K562 (cell line): ENCODE data around the gene LYSMD1. TPM values are rescaled to one million over a fixed set of nuclear protein-coding genes. Genes with fewer than 3 reads are reported as not detected.

Source experiments
- ATAC-seq: fragments of 200-7000 bp; cut with Tn5 transposase; 3 replicates; pipeline ENCODE4 v1.9.1; 2020; ENCODE audit warnings: moderate library complexity
- BruUV-seq: library from RNA; stranded (reverse); fragments of 400-500 nt; replicated peaks from 2 replicates; lab custom pipeline; 2021; lab: Mats Ljungman, UMichigan
- CTCF ChIA-PET: fragments of 300-600 bp; formaldehyde crosslinking; extraction: SDS; loops from one replicate; lab custom pipeline; 2021; ENCODE audit warnings: low intra/inter-chr PET ratio; lab: Yijun Ruan, JAX
- POLR2A ChIA-PET: fragments of 300-600, 350-650 bp; sonication (Branson Sonifier 250); formaldehyde crosslinking; extraction: SDS; loops from one replicate; lab custom pipeline; 2021; ENCODE audit warnings: antibody characterized with exemption, inconsistent platforms; lab: Yijun Ruan, JAX
- DNase-seq, 4 experiments: peaks; one replicate each; pipeline versions ENCODE4 v3.0.0 to v3.0.0-alpha.2; 2011 to 2018; ENCODE audit warnings: low spot score in 3 of 4, mixed read lengths in 3 of 4; ENCODE audit errors: extremely low read depth in 1 of 4
- FAIRE-seq: peaks from 2 replicates; lab custom pipeline; 2011; peaks lifted over from hg19 to GRCh38; lab: Jason Lieb, UNC
- H2AFZ ChIP-seq: 2 replicates; pipeline ENCODE4 v1.6.0; 2011; ENCODE audit warnings: low read depth, low read length, control low read depth, inconsistent platforms
- H3K27ac ChIP-seq: fragments of 200-600 bp; 3 replicates; pipeline ENCODE4 v1.8.0; 2011; ENCODE audit warnings: low read depth, mild to moderate bottlenecking, control low read depth, inconsistent platforms, low read length, moderate library complexity, mixed read lengths; ENCODE audit errors: extremely low read depth
- H3K27me3 ChIP-seq, 2 experiments: fragments of 300-600 bp in 1 of 2; 2 replicates in 1 of 2; 3 replicates in 1 of 2; pipeline versions ENCODE4 v1.6.0 to v1.8.0; 2011; ENCODE audit warnings: inconsistent platforms in 2 of 2, low read length in 2 of 2, mild to moderate bottlenecking in 1 of 2, mixed read lengths in 1 of 2, moderate library complexity in 1 of 2; ENCODE audit not compliant: control insufficient read depth in 2 of 2, insufficient read depth in 2 of 2
- H3K36me3 ChIP-seq: fragments of 300-600 bp; 3 replicates; pipeline ENCODE4 v1.8.0; 2011; ENCODE audit warnings: mild to moderate bottlenecking, low read length, inconsistent platforms; ENCODE audit not compliant: control insufficient read depth, insufficient read depth
- H3K4me1 ChIP-seq, 2 experiments: fragments of 200-600 bp in 1 of 2; replicated peaks in 1 of 2; 2 replicates in 1 of 2; 3 replicates in 1 of 2; pipeline versions ENCODE4 v1.5.1 to v1.8.0; 2011; ENCODE audit warnings: inconsistent platforms in 2 of 2, low read length in 2 of 2, mild to moderate bottlenecking in 1 of 2, mixed read lengths in 1 of 2, moderate library complexity in 1 of 2; ENCODE audit not compliant: control insufficient read depth in 2 of 2, insufficient read depth in 2 of 2
- H3K4me2 ChIP-seq: 2 replicates; pipeline ENCODE4 v1.6.1; 2011; ENCODE audit warnings: low read length, control low read depth, inconsistent platforms, mixed read lengths; ENCODE audit not compliant: insufficient read depth
- H3K4me3 ChIP-seq: fragments of 200-600 bp; sonication (generic), shearing (Covaris generic); 2 replicates; pipeline ENCODE4 v1.5.1; 2016; ENCODE audit warnings: control low read depth, inconsistent platforms
- H3K79me2 ChIP-seq: fragments of 200-600 bp; 3 replicates; pipeline ENCODE4 v1.8.0; 2011; ENCODE audit warnings: low read length, inconsistent platforms; ENCODE audit not compliant: control insufficient read depth, insufficient read depth
- H3K9ac ChIP-seq, 2 experiments: 2 replicates each; pipeline versions ENCODE4 v1.6.0 to v1.6.1; 2011; ENCODE audit warnings: low read depth in 2 of 2, low read length in 2 of 2, control low read depth in 1 of 2, inconsistent platforms in 1 of 2, mild to moderate bottlenecking in 1 of 2, mixed read lengths in 1 of 2; ENCODE audit not compliant: insufficient read depth in 1 of 2
- H3K9me1 ChIP-seq: one replicate; pipeline ENCODE4 v1.6.0; 2011; ENCODE audit warnings: inconsistent platforms, mild to moderate bottlenecking, low read length, moderate library complexity; ENCODE audit not compliant: control insufficient read depth, insufficient read depth
- H3K9me3 ChIP-seq: replicated peaks from 2 replicates; pipeline ENCODE4 v1.5.1; 2011; ENCODE audit warnings: low read depth, low read length, inconsistent platforms; ENCODE audit not compliant: control insufficient read depth, insufficient read depth
- H4K20me1 ChIP-seq: replicated peaks from 2 replicates; pipeline ENCODE4 v1.6.1; 2011; ENCODE audit warnings: low read length, inconsistent platforms, mixed read lengths; ENCODE audit not compliant: control insufficient read depth, insufficient read depth
- GATAD2A ChIP-seq: fragments of 450-650 bp; IDR thresholded peaks from 2 replicates; pipeline ENCODE4 v1.6.1; 2017
- HDAC2 ChIP-seq: fragments of 450-650 bp; IDR thresholded peaks from 2 replicates; pipeline ENCODE4 v1.6.1; 2016; ENCODE audit warnings: mild to moderate bottlenecking
- KDM1A ChIP-seq, 2 experiments: fragments of 450-650 bp; IDR thresholded peaks; 2 replicates each; pipeline ENCODE4 v1.6.1; 2016; ENCODE audit warnings: mild to moderate bottlenecking in 2 of 2
- KDM2B ChIP-seq: fragments of 250-450 bp; sonication (Bioruptor Pico); IDR thresholded peaks from 2 replicates; pipeline ENCODE4 v1.8.0; 2021; ENCODE audit warnings: mild to moderate bottlenecking, moderate library complexity
- KDM5B ChIP-seq: fragments of 200-600 bp; sonication (generic); IDR thresholded peaks from 2 replicates; pipeline ENCODE4 v1.6.1; 2012; ENCODE audit warnings: low read depth, mild to moderate bottlenecking, moderate library complexity, low read length, control low read depth, inconsistent platforms; ENCODE audit not compliant: insufficient replicate concordance
- MIER1 ChIP-seq: fragments of 450-650 bp; IDR thresholded peaks from 2 replicates; pipeline ENCODE4 v1.6.1; 2016; ENCODE audit warnings: antibody characterized with exemption, mild to moderate bottlenecking, low read depth
- ZBTB2 ChIP-seq: fragments of 450-650 bp; IDR thresholded peaks from 2 replicates; pipeline ENCODE4 v1.6.1; 2016; ENCODE audit warnings: antibody characterized with exemption
- ZBTB7A ChIP-seq: IDR thresholded peaks from 2 replicates; pipeline ENCODE4 v1.6.1; 2011; ENCODE audit warnings: low read depth, mild to moderate bottlenecking, low read length, moderate library complexity, borderline replicate concordance; ENCODE audit not compliant: control insufficient read depth
- ZNF121 ChIP-seq: sonication (generic); formaldehyde crosslinking; conservative IDR thresholded peaks from 2 replicates; pipeline ENCODE4 v1.8.0; 2022; ENCODE audit warnings: missing genetic modification reagents
- ZNF23 ChIP-seq: fragments of 250-450 bp; sonication (Bioruptor Pico); IDR thresholded peaks from 2 replicates; pipeline ENCODE4 v1.4.0; 2020; ENCODE audit warnings: mild to moderate bottlenecking
- WGBS: fragments of 100-300 bp; shearing (Covaris generic); methylation state at CpG from one replicate; pipeline ENCODE4 v1.1.6; 2016; ENCODE audit warnings: low coverage, mixed read lengths; ENCODE audit not compliant: insufficient coverage; ENCODE audit errors: missing lambda C conversion rate; 5-methylcytosine and 5-hydroxymethylcytosine counted together
- in situ Hi-C: fragments of 300-500 bp; cut with MboI; formaldehyde crosslinking; loops from 4 replicates; pipeline ENCODE4 v1.15.0; 2018; ENCODE audit warnings: inconsistent platforms, mixed read lengths
- intact Hi-C: fragments of 100-400 bp; cut with micrococcal nuclease; formaldehyde crosslinking; loops from 2 replicates; pipeline ENCODE4 v1.14.2; 2022
- polyA plus RNA-seq, 8 experiments: library from polyadenylated mRNA; depleted of rRNA in 4 of 8; stranded (reverse) in 5 of 8; unstranded in 3 of 8; fragments of >200 nt; fragmentation: Nextera tagmentation in 2 of 8; fragmentation: Illumina TruSeq in 1 of 8; extraction: Ambion mirVana in 2 of 8; extraction: Trizol in 1 of 8; gene quantifications; 2 replicates each; pipeline versions ENCODE4 v1.2.1 to v1.2.3, GENCODE V29; 2011 to 2014; ENCODE audit warnings: inconsistent platforms in 1 of 8, missing spikeins in 1 of 8
- total RNA-seq, 7 experiments: library from RNA; depleted of rRNA in 6 of 7; stranded (reverse); fragments of >200 nt in 6 of 7; fragmentation: Illumina TruSeq in 2 of 7; extraction: Trizol in 2 of 7; gene quantifications; 2 replicates each; pipeline versions ENCODE4 v1.2.1 to v1.2.3, GENCODE V29; 2011 to 2021; ENCODE audit warnings: low replicate concordance in 1 of 7

Gene LYSMD1
- total and polyA plus RNA-seq, 9 of the 15 experiments (the other 6 are each of a cell fraction or from before 2014, with no cell fraction given) = 2.2 to 9.4 (median 6.0) TPM

- no peaks in the 10 kb centered on the region for H3K9me3 ChIP-seq
- no peak overlapping the region for H3K9ac ChIP-seq
- H3K4me2 ChIP-seq = no peak overlapping the region
- H3K9me1 ChIP-seq = no peaks in the 10 kb centered on the region
- H4K20me1 ChIP-seq = no peaks in the 10 kb centered on the region
- TF ChIP-seq ZNF121 (CRISPR knock-in tag) = no peak
- no peak for TF ChIP-seq HDAC2
- no peak for TF ChIP-seq MIER1
- no peak for TF ChIP-seq KDM2B (CRISPR knock-in tag)
- TF ChIP-seq ZNF23 (CRISPR knock-in tag) = no peak
- no peak for TF ChIP-seq KDM5B
- no peak for TF ChIP-seq KDM1A (IDR thresholded peaks at IDR 0.05)
- no peak for TF ChIP-seq ZBTB2
- TF ChIP-seq GATAD2A = no peak
- TF ChIP-seq ZBTB7A = no peak
- H3K27me3 ChIP-seq = no peaks in the 10 kb centered on the region
- H3K27ac ChIP-seq = no peak overlapping the region
- DNase-seq (no peak), FAIRE-seq (no peak), ATAC-seq (no peak)
- no peak overlapping the region for H2AFZ ChIP-seq
- no peaks in the 10 kb centered on the region for H3K36me3 ChIP-seq
- ChIA-PET CTCF (interaction anchor here (1.0 kb wide), 1 partner anchor 14 kb away, joined by 3 read pairs; no protein-coding TSS in a partner anchor), POLR2A (no interaction called here)
- BruUV-seq = no TSS peak
- 81% methylated on average over 5 of the region's 5 CpGs for WGBS
- in situ Hi-C loops = no loop called here
- H3K79me2 ChIP-seq = no peaks in the 10 kb centered on the region
- no peak overlapping the region for H3K4me3 ChIP-seq
- intact Hi-C loops = no loop called here
- H3K4me1 ChIP-seq = no peaks in the 10 kb centered on the region
Measured at GRCh38 chr1:151113877-151114276, 51.8 kb downstream of the LYSMD1 start.

Other genes with a start within 250 kb of the LYSMD1 start
Only the 7 nearest of the 22 such genes appear.
- gene SEMA6C, start 19.3 kb downstream of the LYSMD1 start, total RNA-seq (2014; rRNA removed) = 0.95 and 2.3 TPM in 2 replicates
- gene SEMA6C, start 19.3 kb downstream of the LYSMD1 start, total RNA-seq (2014; rRNA removed; fragmentation: Illumina TruSeq; extraction: Trizol) = 0.55 and 1.4 TPM in 2 replicates
- 0.49 and 0.72 TPM in 2 replicates for gene SEMA6C, start 19.3 kb downstream of the LYSMD1 start, total RNA-seq (2015; rRNA removed; fragmentation: Illumina TruSeq; extraction: Trizol)
- 4.3 and 4.6 TPM in 2 replicates for gene SEMA6C, start 19.3 kb downstream of the LYSMD1 start, total RNA-seq (2021)
- 1.8 and 1.9 TPM in 2 replicates for gene SEMA6C, start 19.3 kb downstream of the LYSMD1 start, polyA plus RNA-seq (2011; rRNA removed)
- gene SEMA6C, start 19.3 kb downstream of the LYSMD1 start, polyA plus RNA-seq (2014; fragmentation: Illumina TruSeq; extraction: Trizol) = 1.5 and 2.0 TPM in 2 replicates
- under 1 TPM; 0.03 to 0.11 TPM for gene SEMA6C, start 19.3 kb downstream of the LYSMD1 start, polyA plus RNA-seq (2014; fragmentation: Nextera tagmentation; extraction: Ambion mirVana)
- gene SEMA6C, start 19.3 kb downstream of the LYSMD1 start, polyA plus RNA-seq (2014; rRNA removed) = 2.7 and 3.3 TPM in 2 replicates
- gene TNFAIP8L2, start 9.3 kb downstream of the LYSMD1 start, total RNA-seq (2014; rRNA removed) = 0.45 and 1.7 TPM in 2 replicates
- 0.29 and 0.55 TPM in 2 replicates for gene TNFAIP8L2, start 9.3 kb downstream of the LYSMD1 start, total RNA-seq (2014; rRNA removed; fragmentation: Illumina TruSeq; extraction: Trizol)
- 0.30 and 0.43 TPM in 2 replicates for gene TNFAIP8L2, start 9.3 kb downstream of the LYSMD1 start, total RNA-seq (2015; rRNA removed; fragmentation: Illumina TruSeq; extraction: Trizol)
- gene TNFAIP8L2, start 9.3 kb downstream of the LYSMD1 start, total RNA-seq (2021) = 0.25 and 0.31 TPM in 2 replicates
- 0.52 and 1.7 TPM in 2 replicates for gene TNFAIP8L2, start 9.3 kb downstream of the LYSMD1 start, polyA plus RNA-seq (2011; rRNA removed)
- 0.34 and 0.54 TPM in 2 replicates for gene TNFAIP8L2, start 9.3 kb downstream of the LYSMD1 start, polyA plus RNA-seq (2014; fragmentation: Illumina TruSeq; extraction: Trizol)
- 1 to 10 TPM; 1.1 to 1.2 TPM for gene TNFAIP8L2, start 9.3 kb downstream of the LYSMD1 start, polyA plus RNA-seq (2014; fragmentation: Nextera tagmentation; extraction: Ambion mirVana)
- 0.05 and 0.09 TPM in 2 replicates for gene TNFAIP8L2, start 9.3 kb downstream of the LYSMD1 start, polyA plus RNA-seq (2014; rRNA removed)
- 67.4 and 74.3 TPM in 2 replicates for gene SCNM1, start 242 bp upstream of the LYSMD1 start, total RNA-seq (2014; rRNA removed)
- 54.1 and 63.0 TPM in 2 replicates for gene SCNM1, start 242 bp upstream of the LYSMD1 start, total RNA-seq (2014; rRNA removed; fragmentation: Illumina TruSeq; extraction: Trizol)
- gene SCNM1, start 242 bp upstream of the LYSMD1 start, total RNA-seq (2015; rRNA removed; fragmentation: Illumina TruSeq; extraction: Trizol) = 61.7 and 62.3 TPM in 2 replicates
- gene SCNM1, start 242 bp upstream of the LYSMD1 start, total RNA-seq (2021) = 50.1 and 50.7 TPM in 2 replicates
- 17.2 and 22.5 TPM in 2 replicates for gene SCNM1, start 242 bp upstream of the LYSMD1 start, polyA plus RNA-seq (2011; rRNA removed)
- 80.6 and 100 TPM in 2 replicates for gene SCNM1, start 242 bp upstream of the LYSMD1 start, polyA plus RNA-seq (2014; fragmentation: Illumina TruSeq; extraction: Trizol)
- gene SCNM1, start 242 bp upstream of the LYSMD1 start, polyA plus RNA-seq (2014; fragmentation: Nextera tagmentation; extraction: Ambion mirVana) = 100 to 1,000 TPM; 203 to 204 TPM
- gene SCNM1, start 242 bp upstream of the LYSMD1 start, polyA plus RNA-seq (2014; rRNA removed) = 37.3 TPM in 2 replicates
- 1.0 and 1.5 TPM in 2 replicates for gene TMOD4, start 10.1 kb upstream of the LYSMD1 start, total RNA-seq (2014; rRNA removed)
- gene TMOD4, start 10.1 kb upstream of the LYSMD1 start, total RNA-seq (2014; rRNA removed; fragmentation: Illumina TruSeq; extraction: Trizol) = 0.18 and 1.1 TPM in 2 replicates
- 0.22 and 0.57 TPM in 2 replicates for gene TMOD4, start 10.1 kb upstream of the LYSMD1 start, total RNA-seq (2015; rRNA removed; fragmentation: Illumina TruSeq; extraction: Trizol)
- 0.60 and 1.2 TPM in 2 replicates for gene TMOD4, start 10.1 kb upstream of the LYSMD1 start, total RNA-seq (2021)
- 1.4 and 1.8 TPM in 2 replicates for gene TMOD4, start 10.1 kb upstream of the LYSMD1 start, polyA plus RNA-seq (2011; rRNA removed)
- 0.35 and 1.0 TPM in 2 replicates for gene TMOD4, start 10.1 kb upstream of the LYSMD1 start, polyA plus RNA-seq (2014; fragmentation: Illumina TruSeq; extraction: Trizol)
- under 1 TPM in 1 of 2 experiments, not detected in 1; 0.57 TPM for gene TMOD4, start 10.1 kb upstream of the LYSMD1 start, polyA plus RNA-seq (2014; fragmentation: Nextera tagmentation; extraction: Ambion mirVana)
- gene TMOD4, start 10.1 kb upstream of the LYSMD1 start, polyA plus RNA-seq (2014; rRNA removed) = 0.12 and 1.5 TPM in 2 replicates
- gene VPS72, start 24.3 kb upstream of the LYSMD1 start, total RNA-seq (2014; rRNA removed) = 72.2 and 78.4 TPM in 2 replicates
- gene VPS72, start 24.3 kb upstream of the LYSMD1 start, total RNA-seq (2014; rRNA removed; fragmentation: Illumina TruSeq; extraction: Trizol) = 58.2 and 64.5 TPM in 2 replicates
- gene VPS72, start 24.3 kb upstream of the LYSMD1 start, total RNA-seq (2015; rRNA removed; fragmentation: Illumina TruSeq; extraction: Trizol) = 73.7 and 79.6 TPM in 2 replicates
- 75.7 and 81.6 TPM in 2 replicates for gene VPS72, start 24.3 kb upstream of the LYSMD1 start, total RNA-seq (2021)
- 80.9 and 113 TPM in 2 replicates for gene VPS72, start 24.3 kb upstream of the LYSMD1 start, polyA plus RNA-seq (2011; rRNA removed)
- gene VPS72, start 24.3 kb upstream of the LYSMD1 start, polyA plus RNA-seq (2014; fragmentation: Illumina TruSeq; extraction: Trizol) = 126 and 131 TPM in 2 replicates
- 10 to 100 TPM in 1 of 2 experiments, 1 to 10 TPM in 1; 7.2 to 21.9 TPM for gene VPS72, start 24.3 kb upstream of the LYSMD1 start, polyA plus RNA-seq (2014; fragmentation: Nextera tagmentation; extraction: Ambion mirVana)
- 89.0 and 96.0 TPM in 2 replicates for gene VPS72, start 24.3 kb upstream of the LYSMD1 start, polyA plus RNA-seq (2014; rRNA removed)
- 16.9 and 21.3 TPM in 2 replicates for gene PIP5K1A, start 32.6 kb upstream of the LYSMD1 start, total RNA-seq (2014; rRNA removed)
- 18.8 and 20.6 TPM in 2 replicates for gene PIP5K1A, start 32.6 kb upstream of the LYSMD1 start, total RNA-seq (2014; rRNA removed; fragmentation: Illumina TruSeq; extraction: Trizol)
- 22.8 and 24.9 TPM in 2 replicates for gene PIP5K1A, start 32.6 kb upstream of the LYSMD1 start, total RNA-seq (2015; rRNA removed; fragmentation: Illumina TruSeq; extraction: Trizol)
- gene PIP5K1A, start 32.6 kb upstream of the LYSMD1 start, total RNA-seq (2021) = 21.9 and 25.8 TPM in 2 replicates
- gene PIP5K1A, start 32.6 kb upstream of the LYSMD1 start, polyA plus RNA-seq (2011; rRNA removed) = 33.5 and 42.4 TPM in 2 replicates
- 26.3 and 36.4 TPM in 2 replicates for gene PIP5K1A, start 32.6 kb upstream of the LYSMD1 start, polyA plus RNA-seq (2014; fragmentation: Illumina TruSeq; extraction: Trizol)
- gene PIP5K1A, start 32.6 kb upstream of the LYSMD1 start, polyA plus RNA-seq (2014; fragmentation: Nextera tagmentation; extraction: Ambion mirVana) = 1 to 10 TPM; 1.9 to 4.2 TPM
- gene PIP5K1A, start 32.6 kb upstream of the LYSMD1 start, polyA plus RNA-seq (2014; rRNA removed) = 17.2 and 22.4 TPM in 2 replicates
- gene PSMD4, start 88.8 kb upstream of the LYSMD1 start, total RNA-seq (2014; rRNA removed) = 298 and 306 TPM in 2 replicates
- 322 and 353 TPM in 2 replicates for gene PSMD4, start 88.8 kb upstream of the LYSMD1 start, total RNA-seq (2014; rRNA removed; fragmentation: Illumina TruSeq; extraction: Trizol)
- gene PSMD4, start 88.8 kb upstream of the LYSMD1 start, total RNA-seq (2015; rRNA removed; fragmentation: Illumina TruSeq; extraction: Trizol) = 291 and 295 TPM in 2 replicates
- gene PSMD4, start 88.8 kb upstream of the LYSMD1 start, total RNA-seq (2021) = 243 and 255 TPM in 2 replicates
- 298 and 324 TPM in 2 replicates for gene PSMD4, start 88.8 kb upstream of the LYSMD1 start, polyA plus RNA-seq (2011; rRNA removed)
- 283 and 307 TPM in 2 replicates for gene PSMD4, start 88.8 kb upstream of the LYSMD1 start, polyA plus RNA-seq (2014; fragmentation: Illumina TruSeq; extraction: Trizol)
- 100 to 1,000 TPM; 194 to 243 TPM for gene PSMD4, start 88.8 kb upstream of the LYSMD1 start, polyA plus RNA-seq (2014; fragmentation: Nextera tagmentation; extraction: Ambion mirVana)
- 302 and 313 TPM in 2 replicates for gene PSMD4, start 88.8 kb upstream of the LYSMD1 start, polyA plus RNA-seq (2014; rRNA removed)